GM21381 (cell line): ENCODE data around the gene EFNA5.

Experiments
- ATAC-seq: cut with Tn5 transposase; IDR thresholded peaks from one replicate; pipeline ENCODE4 v1.9.1; 2021; ENCODE audit warnings: mild to moderate bottlenecking, moderate library complexity; ENCODE audit not compliant: unreplicated experiment

EFNA5 gene

GRCh38 chr5:107523029-107523680 is 147.6 kb downstream of the EFNA5 start:
- ATAC-seq, result no peak

GRCh38 chr5:107522456-107522855 is 148.3 kb downstream of the EFNA5 start:
- no peak for ATAC-seq

GRCh38 chr5:107519900-107520354 is 150.8 kb downstream of the EFNA5 start:
- no peak for ATAC-seq

GRCh38 chr5:107518616-107519015 is 152.1 kb downstream of the EFNA5 start:
- ATAC-seq, result no peak

GRCh38 chr5:107518190-107518589 is 152.5 kb downstream of the EFNA5 start:
- ATAC-seq, result no peak

- ATAC-seq, result no peak
These were observed 153.3 kb downstream of the EFNA5 start for GRCh38 chr5:107517185-107518033.

GRCh38 chr5:107516452-107517184 is 154.1 kb downstream of the EFNA5 start:
- ATAC-seq, result no peak

GRCh38 chr5:107515521-107516080 is 155.1 kb downstream of the EFNA5 start:
- ATAC-seq, result no peak

- no peak for ATAC-seq
These were observed 156.4 kb downstream of the EFNA5 start for GRCh38 chr5:107514305-107514704.

- no peak for ATAC-seq
These were observed 157.2 kb downstream of the EFNA5 start for GRCh38 chr5:107513337-107514085.

- no peak for ATAC-seq
These were observed 158.7 kb downstream of the EFNA5 start for GRCh38 chr5:107512029-107512428.

GRCh38 chr5:107510125-107510524 is 160.6 kb downstream of the EFNA5 start:
- ATAC-seq, result no peak

GRCh38 chr5:107508097-107508496 is 162.6 kb downstream of the EFNA5 start:
- no peak for ATAC-seq

GRCh38 chr5:107505763-107506534 is 164.8 kb downstream of the EFNA5 start:
- no peak for ATAC-seq

- ATAC-seq, result no peak
These were observed 166.3 kb downstream of the EFNA5 start for GRCh38 chr5:107504424-107504823.

- ATAC-seq, result no peak
These were observed 168.1 kb downstream of the EFNA5 start for GRCh38 chr5:107502676-107503060.

- ATAC-seq, result no peak
These were observed 168.6 kb downstream of the EFNA5 start for GRCh38 chr5:107501965-107502675.

- no peak for ATAC-seq
These were observed 169.9 kb downstream of the EFNA5 start for GRCh38 chr5:107500840-107501239.

GRCh38 chr5:107500347-107500746 is 170.4 kb downstream of the EFNA5 start:
- no peak for ATAC-seq
